Muscle layer of duodenum (tissue), 2 donors: ENCODE data around the gene HIVEP3.

Source experiments
- H3K27ac ChIP-seq: one replicate; pipeline ENCODE4 v1.7.0; 2013; ENCODE audit warnings: mild to moderate bottlenecking, low read length
- H3K27me3 ChIP-seq: one replicate; pipeline ENCODE4 v1.7.0; 2013; ENCODE audit warnings: low read depth, mild to moderate bottlenecking, control low read depth, low read length
- H3K36me3 ChIP-seq, 2 donors: one replicate each; pipeline ENCODE4 v1.7.0; 2013; ENCODE audit warnings: low read length in 2 of 2, control low read depth in 1 of 2, mild to moderate bottlenecking in 1 of 2; ENCODE audit not compliant: insufficient read depth in 2 of 2, control insufficient read depth in 1 of 2
- H3K4me1 ChIP-seq, 2 donors: one replicate each; pipeline ENCODE4 v1.7.0; 2013; ENCODE audit warnings: low read length in 2 of 2, mild to moderate bottlenecking in 2 of 2, control low read depth in 1 of 2, moderate library complexity in 1 of 2; ENCODE audit not compliant: insufficient read depth in 2 of 2, control insufficient read depth in 1 of 2
- H3K4me3 ChIP-seq, 2 donors: one replicate each; pipeline ENCODE4 v1.7.0; 2013; ENCODE audit warnings: low read length in 2 of 2, low read depth in 1 of 2, mild to moderate bottlenecking in 1 of 2
- H3K9me3 ChIP-seq, 2 donors: one replicate each; pipeline ENCODE4 v1.7.0; 2013; ENCODE audit warnings: low read length in 2 of 2, control low read depth in 1 of 2, mild to moderate bottlenecking in 1 of 2; ENCODE audit not compliant: control insufficient read depth in 1 of 2
- donor health status: healthy.

Gene HIVEP3

GRCh38 chr1:41775956-41776585, 142.7 kb downstream of the HIVEP3 start:
- H3K4me3 ChIP-seq, result no peak overlapping the region
- H3K36me3 ChIP-seq, result no peaks in the 10 kb centered on the region
- no peak overlapping the region for H3K27ac ChIP-seq
- H3K4me1 ChIP-seq, result no peaks in the 10 kb centered on the region
- H3K9me3 ChIP-seq, result no peaks in the 10 kb centered on the region
- H3K27me3 ChIP-seq, result no peaks in the 10 kb centered on the region

- H3K27me3 ChIP-seq, result no peaks in the 10 kb centered on the region
- H3K4me1 ChIP-seq, result no peaks in the 10 kb centered on the region
- no peaks in the 10 kb centered on the region for H3K36me3 ChIP-seq
- H3K27ac ChIP-seq, result no peak overlapping the region
- H3K4me3 ChIP-seq, result no peak overlapping the region
- no peaks in the 10 kb centered on the region for H3K9me3 ChIP-seq
These were observed 144.2 kb downstream of the HIVEP3 start for GRCh38 chr1:41774471-41774990.

GRCh38 chr1:41773842-41774241, 144.9 kb downstream of the HIVEP3 start:
- Histone ChIP-seq H3K4me1 (no peaks in the 10 kb centered on the region), H3K27me3 (no peaks in the 10 kb centered on the region), H3K36me3 (no peaks in the 10 kb centered on the region), H3K9me3 (no peaks in the 10 kb centered on the region), H3K27ac (no peak overlapping the region), H3K4me3 (no peak overlapping the region)

- Histone ChIP-seq H3K4me3 (no peak overlapping the region), H3K27ac (no peak overlapping the region), H3K4me1 (no peaks in the 10 kb centered on the region), H3K9me3 (no peaks in the 10 kb centered on the region), H3K36me3 (no peaks in the 10 kb centered on the region), H3K27me3 (no peaks in the 10 kb centered on the region)
These were observed 145.6 kb downstream of the HIVEP3 start for GRCh38 chr1:41773144-41773591.

DNA sequence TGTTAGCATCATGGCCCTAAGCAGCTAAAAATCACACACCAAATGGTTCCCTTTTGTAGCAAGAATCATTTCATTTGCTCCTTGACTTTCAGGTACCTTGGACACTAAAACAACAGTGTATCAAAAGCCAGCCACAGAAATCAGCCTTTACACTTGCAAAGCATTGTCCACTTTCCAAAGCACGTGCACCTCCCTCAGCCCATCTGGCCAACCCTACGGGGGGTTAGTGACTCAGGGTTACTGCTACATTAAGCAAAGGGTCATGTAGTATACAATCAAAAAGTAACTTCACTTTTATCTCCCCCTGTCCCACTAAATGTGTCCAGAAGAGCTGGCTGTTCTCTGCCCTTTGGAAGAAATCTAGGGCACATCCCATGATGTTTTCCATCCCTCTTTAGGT, 149.7 kb downstream of the HIVEP3 start:
- H3K9me3 ChIP-seq, result no peaks in the 10 kb centered on the region
- H3K27me3 ChIP-seq, result no peaks in the 10 kb centered on the region
- H3K27ac ChIP-seq, result no peak overlapping the region
- H3K4me1 ChIP-seq, result peaks cover 0 to 24% of the 10 kb centered on the region in 2 donors
- no peaks in the 10 kb centered on the region for H3K36me3 ChIP-seq
- H3K4me3 ChIP-seq, result no peak overlapping the region

GRCh38 chr1:41768583-41768982, 150.1 kb downstream of the HIVEP3 start:
- no peaks in the 10 kb centered on the region for H3K9me3 ChIP-seq
- H3K4me1 ChIP-seq, result peaks cover 0 to 24% of the 10 kb centered on the region in 2 donors
- H3K4me3 ChIP-seq, result no peak overlapping the region
- no peak overlapping the region for H3K27ac ChIP-seq
- H3K27me3 ChIP-seq, result no peaks in the 10 kb centered on the region
- H3K36me3 ChIP-seq, result no peaks in the 10 kb centered on the region

DNA sequence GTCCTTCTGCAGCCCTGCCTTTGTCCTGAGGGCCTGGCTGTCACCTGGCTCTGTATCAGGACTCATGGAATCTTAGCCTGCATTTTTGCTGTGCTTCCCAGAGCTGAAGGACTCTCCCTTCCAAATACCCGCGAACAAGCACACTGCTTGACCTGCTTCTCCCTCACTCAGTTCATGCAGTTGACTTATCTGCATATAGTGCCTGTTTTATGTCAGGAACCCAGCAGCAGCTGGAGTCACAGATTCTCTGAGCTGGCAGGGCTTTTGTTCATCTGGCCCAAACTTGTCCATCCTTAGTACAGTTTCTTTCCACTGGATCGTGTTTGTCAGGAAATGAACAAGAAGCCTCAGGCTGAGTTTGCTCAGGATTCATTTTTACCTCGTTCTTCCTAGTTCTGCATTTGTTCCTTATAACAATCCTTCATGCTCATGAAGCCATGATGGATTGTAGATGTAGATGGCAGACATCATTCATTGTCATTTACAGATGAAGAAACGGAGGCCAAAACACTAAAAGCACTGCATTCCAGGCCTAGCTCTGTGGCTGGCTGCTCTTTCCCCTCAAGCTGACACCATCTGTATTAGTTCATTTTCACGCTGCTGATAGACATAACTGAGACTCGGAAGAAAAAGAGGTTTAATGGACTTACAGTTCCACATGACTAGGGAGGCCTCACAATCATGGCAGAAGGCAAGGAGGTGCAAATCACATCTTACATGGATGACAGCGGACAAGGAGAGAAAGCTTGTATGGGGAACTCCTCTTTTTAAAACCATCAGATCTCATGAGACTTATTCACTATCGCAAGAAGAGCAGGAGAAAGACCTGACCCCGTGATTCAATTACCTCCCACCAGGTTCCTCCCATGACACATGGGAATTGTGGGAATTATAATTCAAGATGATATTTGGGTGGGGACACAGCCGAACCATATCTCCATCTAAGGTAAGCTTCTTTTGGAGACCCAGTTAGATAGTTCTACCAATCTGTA, 150.9 kb downstream of the HIVEP3 start:
- Histone ChIP-seq H3K4me1 (peaks cover 0 to 24% of the 10 kb centered on the region in 2 donors), H3K36me3 (no peaks in the 10 kb centered on the region), H3K27ac (no peak overlapping the region), H3K4me3 (no peak overlapping the region), H3K27me3 (no peaks in the 10 kb centered on the region), H3K9me3 (no peaks in the 10 kb centered on the region)

GRCh38 chr1:41766546-41766945, 152.2 kb downstream of the HIVEP3 start:
- Histone ChIP-seq H3K4me3 (no peak overlapping the region), H3K27me3 (no peaks in the 10 kb centered on the region), H3K27ac (no peak overlapping the region)

GRCh38 chr1:41766041-41766440, 152.7 kb downstream of the HIVEP3 start:
- Histone ChIP-seq H3K27me3 (no peaks in the 10 kb centered on the region), H3K27ac (no peak overlapping the region), H3K4me1 (peaks cover 0 to 24% of the 10 kb centered on the region in 2 donors), H3K36me3 (no peaks in the 10 kb centered on the region), H3K9me3 (no peaks in the 10 kb centered on the region), H3K4me3 (no peak overlapping the region)

More at GRCh38 chr1:41766546-41766945, 152.2 kb downstream of the HIVEP3 start:
- no peaks in the 10 kb centered on the region for H3K36me3 ChIP-seq
- H3K9me3 ChIP-seq, result no peaks in the 10 kb centered on the region
- peaks cover 0 to 24% of the 10 kb centered on the region in 2 donors for H3K4me1 ChIP-seq

- H3K36me3 ChIP-seq, result no peaks in the 10 kb centered on the region
- no peaks in the 10 kb centered on the region for H3K9me3 ChIP-seq
- H3K4me1 ChIP-seq, result peaks cover 0 to 24% of the 10 kb centered on the region in 2 donors
- H3K4me3 ChIP-seq, result no peak overlapping the region
- no peaks in the 10 kb centered on the region for H3K27me3 ChIP-seq
- no peak overlapping the region for H3K27ac ChIP-seq
These were observed 153.6 kb downstream of the HIVEP3 start for GRCh38 chr1:41765152-41765551.

DNA sequence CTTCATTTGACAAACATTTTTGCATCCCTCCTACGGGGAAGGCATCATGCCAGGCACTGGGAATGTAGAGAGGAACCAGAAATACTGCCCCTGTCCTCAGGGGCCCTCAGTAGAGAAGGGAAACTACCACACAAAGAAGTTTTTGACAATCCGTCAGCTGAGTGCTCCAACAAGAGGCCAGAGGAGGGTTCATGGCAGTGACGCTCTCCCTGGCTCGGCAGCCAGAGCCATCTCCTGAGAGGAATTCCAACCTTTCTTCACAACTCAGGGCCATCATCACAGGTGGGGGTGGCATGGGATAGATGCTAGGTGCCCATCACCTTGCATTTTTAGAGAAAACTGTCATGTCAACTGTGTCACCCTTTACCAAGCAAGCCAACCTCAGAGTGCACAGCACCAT, 154.1 kb downstream of the HIVEP3 start:
- H3K4me3 ChIP-seq, result no peak overlapping the region
- peaks cover 0 to 24% of the 10 kb centered on the region in 2 donors for H3K4me1 ChIP-seq
- H3K27ac ChIP-seq, result no peak overlapping the region
- no peaks in the 10 kb centered on the region for H3K9me3 ChIP-seq
- H3K36me3 ChIP-seq, result no peaks in the 10 kb centered on the region
- no peaks in the 10 kb centered on the region for H3K27me3 ChIP-seq
